ENCODE data around the gene GNAL. TPM values are rescaled to one million over a fixed set of nuclear protein-coding genes. Genes with fewer than 3 reads are reported as not detected.
A peak's percentile ranks its signal among the peaks of the same experiment; 100 is the strongest.

Gene GNAL
- total RNA-seq, 1 experiment from 2014 or later, result 24.5 TPM

GRCh38 chr18:11789716-11790510, 100.8 kb downstream of the GNAL start:
- H3K4me3 ChIP-seq (ENCODE audit: insufficient read depth, low read depth, low read length), result no peak overlapping the region
- no peaks in the 10 kb centered on the region; the same call in 1 of the 2 replicates for H3K36me3 ChIP-seq (replicated peaks; ENCODE audit: control insufficient read depth, insufficient read depth, low read length)
- no peaks in the 10 kb centered on the region for H3K27me3 ChIP-seq (ENCODE audit: control insufficient read depth, insufficient read depth, low read length)
- DNase-seq, result no peak

- H3K4me3 ChIP-seq (ENCODE audit: insufficient read depth, low read depth, low read length), result no peak overlapping the region
- DNase-seq, result peak; percentile 56
- no peaks in the 10 kb centered on the region; the same call in 1 of the 2 replicates for H3K36me3 ChIP-seq (replicated peaks; ENCODE audit: control insufficient read depth, insufficient read depth, low read length)
- H3K27me3 ChIP-seq (ENCODE audit: control insufficient read depth, insufficient read depth, low read length), result no peaks in the 10 kb centered on the region
These were observed 102.1 kb downstream of the GNAL start for GRCh38 chr18:11791131-11791530.

GRCh38 chr18:11792632-11793031, 103.6 kb downstream of the GNAL start:
- H3K27me3 ChIP-seq (ENCODE audit: control insufficient read depth, insufficient read depth, low read length), result no peaks in the 10 kb centered on the region
- H3K36me3 ChIP-seq (replicated peaks; ENCODE audit: control insufficient read depth, insufficient read depth, low read length), result no peaks in the 10 kb centered on the region; the same call in 1 of the 2 replicates
- no peak for DNase-seq
- no peak overlapping the region for H3K4me3 ChIP-seq (ENCODE audit: insufficient read depth, low read depth, low read length)

GRCh38 chr18:11794195-11794594, 105.1 kb downstream of the GNAL start:
- no peak for DNase-seq
- Histone ChIP-seq H3K36me3 (replicated peaks; ENCODE audit: control insufficient read depth, insufficient read depth, low read length) (no peaks in the 10 kb centered on the region; the same call in 1 of the 2 replicates), H3K4me3 (ENCODE audit: insufficient read depth, low read depth, low read length) (no peak overlapping the region), H3K27me3 (ENCODE audit: control insufficient read depth, insufficient read depth, low read length) (no peaks in the 10 kb centered on the region)

GRCh38 chr18:11795916-11796315, 106.9 kb downstream of the GNAL start:
- no peak for DNase-seq
- H3K36me3 ChIP-seq (replicated peaks; ENCODE audit: control insufficient read depth, insufficient read depth, low read length), result no peaks in the 10 kb centered on the region; the same call in 1 of the 2 replicates
- no peaks in the 10 kb centered on the region for H3K27me3 ChIP-seq (ENCODE audit: control insufficient read depth, insufficient read depth, low read length)
- no peak overlapping the region for H3K4me3 ChIP-seq (ENCODE audit: insufficient read depth, low read depth, low read length)

- no peaks in the 10 kb centered on the region for H3K27me3 ChIP-seq (ENCODE audit: control insufficient read depth, insufficient read depth, low read length)
- no peaks in the 10 kb centered on the region for H3K36me3 ChIP-seq (replicated peaks; ENCODE audit: control insufficient read depth, insufficient read depth, low read length)
- no peak for DNase-seq
- no peak overlapping the region for H3K4me3 ChIP-seq (ENCODE audit: insufficient read depth, low read depth, low read length)
These were observed 109.2 kb downstream of the GNAL start for GRCh38 chr18:11798271-11798670.

- no peak for DNase-seq
- H3K36me3 ChIP-seq (replicated peaks; ENCODE audit: control insufficient read depth, insufficient read depth, low read length), result no peaks in the 10 kb centered on the region
- no peak overlapping the region for H3K4me3 ChIP-seq (ENCODE audit: insufficient read depth, low read depth, low read length)
- no peaks in the 10 kb centered on the region for H3K27me3 ChIP-seq (ENCODE audit: control insufficient read depth, insufficient read depth, low read length)
These were observed 110.0 kb downstream of the GNAL start for GRCh38 chr18:11799066-11799465.

- Histone ChIP-seq H3K4me3 (ENCODE audit: insufficient read depth, low read depth, low read length) (no peak overlapping the region), H3K36me3 (replicated peaks; ENCODE audit: control insufficient read depth, insufficient read depth, low read length) (no peaks in the 10 kb centered on the region), H3K27me3 (ENCODE audit: control insufficient read depth, insufficient read depth, low read length) (no peaks in the 10 kb centered on the region)
- no peak for DNase-seq
These were observed 111.7 kb downstream of the GNAL start for GRCh38 chr18:11800566-11801334.

GRCh38 chr18:11801573-11801972, 112.5 kb downstream of the GNAL start:
- no peak for DNase-seq
- Histone ChIP-seq H3K27me3 (ENCODE audit: control insufficient read depth, insufficient read depth, low read length) (no peaks in the 10 kb centered on the region), H3K36me3 (replicated peaks; ENCODE audit: control insufficient read depth, insufficient read depth, low read length) (no peaks in the 10 kb centered on the region), H3K4me3 (ENCODE audit: insufficient read depth, low read depth, low read length) (no peak overlapping the region)

- H3K4me3 ChIP-seq (ENCODE audit: insufficient read depth, low read depth, low read length), result no peak overlapping the region
- no peak for DNase-seq
- no peaks in the 10 kb centered on the region for H3K27me3 ChIP-seq (ENCODE audit: control insufficient read depth, insufficient read depth, low read length)
- no peaks in the 10 kb centered on the region for H3K36me3 ChIP-seq (replicated peaks; ENCODE audit: control insufficient read depth, insufficient read depth, low read length)
These were observed 113.1 kb downstream of the GNAL start for GRCh38 chr18:11802158-11802557.

- Histone ChIP-seq H3K27me3 (ENCODE audit: control insufficient read depth, insufficient read depth, low read length) (no peaks in the 10 kb centered on the region), H3K4me3 (ENCODE audit: insufficient read depth, low read depth, low read length) (no peak overlapping the region), H3K36me3 (replicated peaks; ENCODE audit: control insufficient read depth, insufficient read depth, low read length) (no peaks in the 10 kb centered on the region)
- no peak for DNase-seq
These were observed 113.5 kb downstream of the GNAL start for GRCh38 chr18:11802586-11802985.

GRCh38 chr18:11807233-11807632, 118.2 kb downstream of the GNAL start:
- DNase-seq, result no peak
- H3K27me3 ChIP-seq (ENCODE audit: control insufficient read depth, insufficient read depth, low read length), result no peaks in the 10 kb centered on the region
- H3K36me3 ChIP-seq (replicated peaks; ENCODE audit: control insufficient read depth, insufficient read depth, low read length), result no peaks in the 10 kb centered on the region
- H3K4me3 ChIP-seq (ENCODE audit: insufficient read depth, low read depth, low read length), result no peak overlapping the region

- H3K36me3 ChIP-seq (replicated peaks; ENCODE audit: control insufficient read depth, insufficient read depth, low read length), result no peaks in the 10 kb centered on the region
- no peaks in the 10 kb centered on the region for H3K27me3 ChIP-seq (ENCODE audit: control insufficient read depth, insufficient read depth, low read length)
- DNase-seq, result peak; percentile 56
- H3K4me3 ChIP-seq (ENCODE audit: insufficient read depth, low read depth, low read length), result no peak overlapping the region
These were observed 119.2 kb downstream of the GNAL start for GRCh38 chr18:11808001-11808855.

- Histone ChIP-seq H3K4me3 (ENCODE audit: insufficient read depth, low read depth, low read length) (no peak overlapping the region), H3K27me3 (ENCODE audit: control insufficient read depth, insufficient read depth, low read length) (no peaks in the 10 kb centered on the region), H3K36me3 (replicated peaks; ENCODE audit: control insufficient read depth, insufficient read depth, low read length) (no peaks in the 10 kb centered on the region)
- DNase-seq, result peak; percentile 52
These were observed 120.8 kb downstream of the GNAL start for GRCh38 chr18:11809895-11810294.

Data from H7 (cell line).